Prostate gland (tissue), 2 donors: ENCODE results near the gene CD59. TPM values are rescaled to one million over a fixed set of nuclear protein-coding genes. Genes with fewer than 3 reads are reported as not detected.
"Not testable (repeated sequence)": the region's sequence is repeated elsewhere in the genome, so short reads cannot be mapped to it uniquely, and the experiment has no call there.

ENCODE experiments used
- DNase-seq: peaks from one replicate; pipeline ENCODE4 v3.0.0-alpha.2; 2019; ENCODE audit warnings: low spot score
- H3K27ac ChIP-seq, 2 donors: fragments of 200-600 bp; sonication (generic); 2 replicates each; pipeline ENCODE4 v1.5.1; 2017 to 2019
- H3K27me3 ChIP-seq: fragments of 200-600 bp; sonication (generic); replicated peaks from 2 replicates; pipeline ENCODE4 v1.5.1; 2019; ENCODE audit not compliant: insufficient read depth
- H3K36me3 ChIP-seq, 2 donors: fragments of 200-600 bp; sonication (generic); 1 replicate in 1 of 2; 2 replicates in 1 of 2; pipeline versions ENCODE4 v1.5.1 to v1.8.1; 2017 to 2019
- H3K4me1 ChIP-seq: fragments of 200-600 bp; sonication (generic); replicated peaks from 2 replicates; pipeline ENCODE4 v1.5.1; 2019
- H3K4me3 ChIP-seq, 2 donors: fragments of 200-600 bp; sonication (generic); 2 replicates each; pipeline ENCODE4 v1.5.1; 2017 to 2019
- H3K9me3 ChIP-seq: fragments of 200-600 bp; sonication (generic); 2 replicates; pipeline ENCODE4 v1.5.1; 2017
- CTCF ChIP-seq, 4 experiments: fragments of 200-600 bp in 2 of 4; fragments of 450-650 bp in 2 of 4; sonication (generic) in 2 of 4; IDR thresholded peaks; 1 replicate in 3 of 4; 2 replicates in 1 of 4; pipeline ENCODE4 v1.5.1; 2016 to 2019; ENCODE audit warnings: antibody characterized with exemption in 4 of 4, mild to moderate bottlenecking in 2 of 4, moderate library complexity in 2 of 4
- POLR2A ChIP-seq: fragments of 450-650 bp; IDR thresholded peaks from one replicate; pipeline ENCODE4 v1.6.1; 2016; ENCODE audit warnings: antibody characterized with exemption, mild to moderate bottlenecking
- POLR2AphosphoS5 ChIP-seq: sonication (generic); formaldehyde crosslinking; IDR thresholded peaks from one replicate; pipeline ENCODE4 v1.6.1; 2017; ENCODE audit warnings: antibody characterized with exemption
- WGBS: methylation state at CpG from one replicate; pipeline ENCODE4 v1.1.5; 2018; 5-methylcytosine and 5-hydroxymethylcytosine counted together
- intact Hi-C: fragments of 100-400 bp; cut with DNase I; formaldehyde crosslinking; loops from one replicate; pipeline ENCODE4 v1.14.2; 2022
- total RNA-seq, 2 donors: library from RNA; depleted of rRNA; stranded (reverse); fragments of >200 nt; gene quantifications; one replicate each; pipeline ENCODE4 v1.1.0, GENCODE V29; 2016

CD59 gene
- total RNA-seq, 2 donors from 2014 or later, result 205 to 274 TPM

- no peaks in the 10 kb centered on the region for H3K27me3 ChIP-seq
- DNase-seq, result no peak
- intact Hi-C loops, result no loop called here
- no peaks in the 10 kb centered on the region for H3K36me3 ChIP-seq
- H3K4me1 ChIP-seq, result no peaks in the 10 kb centered on the region
- no peak for TF ChIP-seq POLR2A
- no peak for TF ChIP-seq CTCF (IDR thresholded peaks at IDR 0.05)
- TF ChIP-seq POLR2AphosphoS5, result no peak
- no peaks in the 10 kb centered on the region for H3K9me3 ChIP-seq
- WGBS, result 76% methylated on average over 6 of the region's 6 CpGs
- no peak overlapping the region for H3K27ac ChIP-seq
- H3K4me3 ChIP-seq, result no peak overlapping the region
These were observed 70.7 kb downstream of the CD59 start for GRCh38 chr11:33665350-33666106.

- no peak for DNase-seq
- H3K27ac ChIP-seq, result no peak overlapping the region
- no peaks in the 10 kb centered on the region for H3K9me3 ChIP-seq
- TF ChIP-seq CTCF (IDR thresholded peaks at IDR 0.05) (no peak), POLR2A (no peak), POLR2AphosphoS5 (no peak)
- intact Hi-C loops, result no loop called here
- 74% methylated on average over 4 of the region's 4 CpGs for WGBS
- H3K4me3 ChIP-seq, result no peak overlapping the region
- no peaks in the 10 kb centered on the region for H3K4me1 ChIP-seq
- H3K27me3 ChIP-seq, result no peaks in the 10 kb centered on the region
- no peaks in the 10 kb centered on the region for H3K36me3 ChIP-seq
These were observed 71.4 kb downstream of the CD59 start for GRCh38 chr11:33664827-33665226.

GRCh38 chr11:33664166-33664565, 72.1 kb downstream of the CD59 start:
- WGBS, result 94% methylated on average over 6 of the region's 6 CpGs
- intact Hi-C loops, result no loop called here
- Histone ChIP-seq H3K27me3 (no peaks in the 10 kb centered on the region), H3K4me3 (no peak overlapping the region), H3K27ac (no peak overlapping the region), H3K9me3 (no peaks in the 10 kb centered on the region), H3K4me1 (no peaks in the 10 kb centered on the region), H3K36me3 (no peaks in the 10 kb centered on the region)
- no peak for TF ChIP-seq POLR2A
- TF ChIP-seq POLR2AphosphoS5, result no peak
- no peak for TF ChIP-seq CTCF (IDR thresholded peaks at IDR 0.05)
- DNase-seq, result no peak

- no peaks in the 10 kb centered on the region for H3K4me1 ChIP-seq
- no peaks in the 10 kb centered on the region for H3K36me3 ChIP-seq
- no peak overlapping the region for H3K27ac ChIP-seq
- H3K27me3 ChIP-seq, result no peaks in the 10 kb centered on the region
- H3K9me3 ChIP-seq, result no peaks in the 10 kb centered on the region
- no peak overlapping the region for H3K4me3 ChIP-seq
- DNase-seq, result no peak
- TF ChIP-seq POLR2AphosphoS5 (no peak), POLR2A (no peak), CTCF (IDR thresholded peaks at IDR 0.05) (no peak)
- intact Hi-C loops, result no loop called here
These were observed 73.1 kb downstream of the CD59 start for GRCh38 chr11:33663121-33663520.

GRCh38 chr11:33661526-33661925, 74.7 kb downstream of the CD59 start:
- H3K27me3 ChIP-seq, H3K36me3 ChIP-seq, DNase-seq, H3K4me1 ChIP-seq, intact Hi-C loops, H3K4me3 ChIP-seq, H3K27ac ChIP-seq, H3K9me3 ChIP-seq: not testable (repeated sequence)
- WGBS, result 96% methylated on average over 7 of the region's 7 CpGs
